Panc1 (cell line): ENCODE data around the gene CLSTN2. TPM values are rescaled to one million over a fixed set of nuclear protein-coding genes. Genes with fewer than 3 reads are reported as not detected.

Experiments
- ATAC-seq: fragments of 200-7000 bp; cut with Tn5 transposase; 2 replicates; pipeline ENCODE4 v1.9.1; 2020; ENCODE audit warnings: mild to moderate bottlenecking, moderate library complexity
- BruUV-seq: library from RNA; stranded (reverse); fragments of 400-500 nt; replicated peaks from 2 replicates; lab custom pipeline; 2021; lab: Mats Ljungman, UMichigan
- CTCF ChIA-PET: fragments of 300-600 bp; sonication (Branson Sonifier 250); formaldehyde crosslinking; loops from one replicate; lab custom pipeline; 2022; ENCODE audit warnings: antibody characterized with exemption; lab: Charles Lee
- POLR2A ChIA-PET: fragments of 300-600 bp; sonication (Branson Sonifier 250); formaldehyde crosslinking; loops from one replicate; lab custom pipeline; 2022; ENCODE audit warnings: antibody characterized with exemption; lab: Charles Lee
- DNase-seq: peaks from one replicate; pipeline ENCODE4 v3.0.0-alpha.2; 2010; ENCODE audit warnings: low read depth, low spot score
- H3K27ac ChIP-seq: 2 replicates; pipeline ENCODE4 v1.5.1; 2011; ENCODE audit warnings: mild to moderate bottlenecking, low read length, inconsistent platforms
- H3K27me3 ChIP-seq: fragments of 200-500 bp; sonication (Bioruptor generic); 2 replicates; pipeline ENCODE4 v1.6.0; 2014; ENCODE audit warnings: low read length, inconsistent platforms; ENCODE audit not compliant: control insufficient read depth, insufficient read depth
- H3K36me3 ChIP-seq: fragments of 200-500 bp; sonication (Bioruptor generic); 2 replicates; pipeline ENCODE4 v1.5.1; 2014; ENCODE audit warnings: inconsistent platforms, mild to moderate bottlenecking, low read length, moderate library complexity; ENCODE audit not compliant: control insufficient read depth, insufficient read depth
- H3K4me1 ChIP-seq: 2 replicates; pipeline ENCODE4 v1.5.1; 2011; ENCODE audit warnings: inconsistent platforms, mild to moderate bottlenecking, low read length, moderate library complexity; ENCODE audit not compliant: control insufficient read depth, insufficient read depth
- H3K4me3 ChIP-seq, 2 experiments: 2 replicates each; pipeline ENCODE4 v1.5.1; 2011 to 2012; ENCODE audit warnings: low read depth in 2 of 2, low read length in 2 of 2, mild to moderate bottlenecking in 2 of 2, inconsistent platforms in 1 of 2, moderate library complexity in 1 of 2
- H3K9me3 ChIP-seq: fragments of 200-500 bp; sonication (Bioruptor generic); 2 replicates; pipeline ENCODE4 v1.5.1; 2014; ENCODE audit warnings: low read depth, mild to moderate bottlenecking, inconsistent platforms, low read length, moderate library complexity; ENCODE audit not compliant: control insufficient read depth, insufficient read depth
- CTCF ChIP-seq: fragments of 450-650 bp; IDR thresholded peaks from 2 replicates; pipeline ENCODE4 v1.5.1; 2017; ENCODE audit warnings: mild to moderate bottlenecking
- POLR2AphosphoS5 ChIP-seq: IDR thresholded peaks from 2 replicates; pipeline ENCODE4 v1.6.1; 2012; ENCODE audit warnings: mild to moderate bottlenecking, low read depth, low read length, moderate library complexity
- REST ChIP-seq, 2 experiments: IDR thresholded peaks; 2 replicates each; pipeline ENCODE4 v1.6.1; 2011 to 2012; ENCODE audit warnings: low read depth in 2 of 2, control low read depth in 1 of 2, low read length in 1 of 2, mild to moderate bottlenecking in 1 of 2, moderate library complexity in 1 of 2; ENCODE audit not compliant: insufficient read depth in 1 of 2
- SIN3A ChIP-seq: IDR thresholded peaks from 2 replicates; pipeline ENCODE4 v1.6.1; 2012; ENCODE audit warnings: low read depth, mild to moderate bottlenecking, low read length, moderate library complexity, borderline replicate concordance; ENCODE audit not compliant: insufficient read depth
- TCF7L2 ChIP-seq: IDR thresholded peaks from 2 replicates; pipeline ENCODE4 v1.6.1; 2011; ENCODE audit warnings: mild to moderate bottlenecking, low read depth, low read length, inconsistent platforms
- in situ Hi-C: cut with HindIII; loops from 2 replicates; pipeline ENCODE4 v1.10.0; 2016; ENCODE audit warnings: low sequenced_read_pairs, low pct_unique_long_range_greater_than_20kb
- intact Hi-C: fragments of 100-400 bp; cut with micrococcal nuclease; formaldehyde crosslinking; loops from one replicate; pipeline ENCODE4 v1.10.0; 2022; ENCODE audit not compliant: unreplicated experiment
- total RNA-seq: library from RNA; stranded (reverse); gene quantifications from one replicate; pipeline ENCODE4 v1.2.1, GENCODE V29; 2021; ENCODE audit not compliant: unreplicated experiment

CLSTN2 gene
- total RNA-seq, 1 experiment from 2014 or later = 0.03 TPM

DNA sequence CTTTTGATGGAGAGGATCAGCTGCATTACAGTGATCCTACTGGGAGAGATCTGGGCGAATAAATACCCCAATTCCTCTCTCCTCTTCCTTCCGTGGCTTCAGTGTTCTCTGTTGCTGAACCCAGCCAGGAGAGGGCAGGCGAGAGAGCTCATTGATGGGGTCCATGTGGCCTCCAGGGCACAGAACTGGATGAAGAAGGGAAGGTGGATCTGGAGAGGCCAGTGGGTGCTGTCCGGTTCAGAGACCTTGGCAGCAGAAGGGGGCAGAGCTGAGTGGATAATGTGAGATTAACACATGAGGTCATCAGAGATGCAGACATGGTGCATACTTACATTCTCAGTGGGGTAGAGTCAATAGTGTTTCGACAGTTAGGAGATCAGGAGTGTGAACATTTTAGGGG is 193.6 kb downstream of the CLSTN2 start:
- in situ Hi-C loops = no loop called here
- TF ChIP-seq CTCF (peak; percentile 71), SIN3A (no peak), POLR2AphosphoS5 (no peak), REST (IDR thresholded peaks at IDR 0.05; ENCODE audit: insufficient read depth in 1 of 2, low read depth in 2 of 2, low read length in 1 of 2) (no peak)
- no peaks in the 10 kb centered on the region for H3K36me3 ChIP-seq
- ATAC-seq (peak; percentile 79; the same call in 1 of the 2 replicates), DNase-seq (peak; percentile 30)
- no TSS peak for BruUV-seq
- H3K27me3 ChIP-seq = no peaks in the 10 kb centered on the region; the same call in 1 of the 2 replicates
- POLR2A ChIA-PET = no interaction called here
- H3K27ac ChIP-seq = no peak overlapping the region
- no peaks in the 10 kb centered on the region for H3K4me1 ChIP-seq
- H3K9me3 ChIP-seq = no peaks in the 10 kb centered on the region
- CTCF ChIA-PET = no interaction called here
- intact Hi-C loops = no loop called here
- no peak overlapping the region for H3K4me3 ChIP-seq

DNA sequence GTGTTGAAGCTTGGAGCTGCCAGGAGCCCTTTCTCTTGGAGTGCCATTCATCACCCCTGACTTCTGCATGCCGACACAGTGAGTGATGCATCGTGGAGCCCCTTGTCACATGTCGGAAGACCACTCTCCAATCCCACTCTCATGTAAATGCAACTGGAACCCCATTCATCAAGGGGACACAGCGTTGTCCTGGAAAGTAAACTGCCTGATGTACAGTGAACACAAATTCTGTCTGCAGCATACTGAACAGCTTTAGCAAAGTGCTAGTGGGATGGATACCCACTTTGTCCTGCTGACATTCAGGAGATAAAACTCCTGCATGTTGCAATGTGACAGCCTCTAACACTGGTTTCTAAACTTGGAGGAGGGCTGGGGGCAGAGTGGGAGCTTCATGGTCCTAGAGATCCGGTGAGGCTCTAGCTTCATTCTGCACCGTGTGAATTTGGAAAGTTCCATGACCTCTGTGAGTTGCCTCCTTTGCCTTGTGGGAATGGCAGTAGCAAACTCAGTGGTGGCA is 194.8 kb downstream of the CLSTN2 start:
- in situ Hi-C loops = no loop called here
- POLR2A ChIA-PET = no interaction called here
- Histone ChIP-seq H3K4me1 (no peaks in the 10 kb centered on the region), H3K27ac (no peak overlapping the region), H3K4me3 (no peak overlapping the region), H3K27me3 (no peaks in the 10 kb centered on the region; the same call in 1 of the 2 replicates), H3K36me3 (no peaks in the 10 kb centered on the region), H3K9me3 (no peaks in the 10 kb centered on the region)
- TF ChIP-seq POLR2AphosphoS5 = no peak
- TF ChIP-seq TCF7L2 = no peak
- no peak for TF ChIP-seq SIN3A
- TF ChIP-seq CTCF = no peak
- TF ChIP-seq REST (IDR thresholded peaks at IDR 0.05; ENCODE audit: insufficient read depth in 1 of 2, low read depth in 2 of 2, low read length in 1 of 2) = no peak
- intact Hi-C loops = no loop called here
- DNase-seq (no peak), ATAC-seq (no peak)
- CTCF ChIA-PET = no interaction called here
- BruUV-seq = no TSS peak
